Mononuclear cell (primary cell): ENCODE results near the gene REXO5. TPM values are rescaled to one million over a fixed set of nuclear protein-coding genes. Genes with fewer than 3 reads are reported as not detected.

ENCODE experiments used
- H3K27me3 ChIP-seq: 2 replicates; pipeline ENCODE4 v1.6.0; 2011; ENCODE audit warnings: low read length, control low read depth; ENCODE audit not compliant: insufficient read depth
- H3K4me1 ChIP-seq: 2 replicates; pipeline ENCODE4 v1.5.1; 2011; ENCODE audit warnings: mild to moderate bottlenecking, low read length, control low read depth; ENCODE audit not compliant: insufficient read depth
- H3K4me3 ChIP-seq: 2 replicates; pipeline ENCODE4 v1.5.1; 2011; ENCODE audit warnings: mild to moderate bottlenecking, low read length, moderate library complexity
- H3K9me3 ChIP-seq: 2 replicates; pipeline ENCODE4 v1.5.1; 2011; ENCODE audit warnings: low read depth, mild to moderate bottlenecking, control low read depth, low read length
- total RNA-seq: library from RNA; depleted of rRNA; stranded (reverse); fragments of >200 nt; gene quantifications from one replicate; pipeline ENCODE4 v1.2.3, GENCODE V29; 2012

REXO5 gene
- total RNA-seq, 1 donor, result 0.94 TPM

DNA sequence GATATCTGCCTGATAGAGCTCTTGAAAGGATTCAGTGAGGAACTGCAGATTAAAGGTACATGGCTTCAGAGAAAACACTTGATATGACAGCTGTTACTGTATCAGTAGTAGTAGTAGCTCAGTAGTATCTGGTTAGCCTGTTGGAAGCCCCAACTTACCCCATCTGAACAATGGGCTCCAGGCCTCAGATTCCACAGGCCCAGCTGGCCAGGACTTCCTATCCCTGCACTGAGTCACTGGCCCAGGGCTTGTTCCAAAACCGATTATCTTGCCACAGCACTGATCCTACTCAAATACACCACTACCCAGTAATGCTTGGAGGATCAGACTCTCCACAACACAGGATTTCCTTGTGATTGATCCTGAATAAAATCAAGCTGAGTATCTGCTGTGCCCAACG, 61.3 kb downstream of the REXO5 start:
- Histone ChIP-seq H3K4me3 (no peak overlapping the region), H3K9me3 (no peaks in the 10 kb centered on the region), H3K4me1 (peaks cover 7% of the 10 kb centered on the region), H3K27me3 (no peaks in the 10 kb centered on the region)

DNA sequence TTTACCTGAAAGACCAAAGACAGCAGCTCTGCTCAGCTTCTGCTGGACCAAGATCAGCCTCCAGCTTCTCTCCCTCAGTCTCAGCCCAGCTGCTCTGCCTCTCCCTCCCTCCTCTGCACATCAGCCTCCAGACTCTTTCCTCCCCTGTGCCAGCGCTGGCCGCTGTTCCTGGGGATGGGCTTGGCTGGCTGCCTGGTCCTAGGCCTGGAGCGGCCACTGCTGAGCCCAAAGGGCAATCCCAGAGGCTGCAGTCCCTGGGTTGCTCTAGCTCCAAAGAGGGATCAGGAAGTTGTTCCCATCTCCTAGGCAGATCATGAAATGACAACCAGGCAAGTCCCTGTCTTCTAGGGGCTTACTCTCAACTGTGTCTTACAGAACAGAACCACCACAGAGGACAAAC, 62.6 kb downstream of the REXO5 start:
- H3K9me3 ChIP-seq, result no peaks in the 10 kb centered on the region
- no peak overlapping the region for H3K4me3 ChIP-seq
- no peaks in the 10 kb centered on the region for H3K27me3 ChIP-seq
- H3K4me1 ChIP-seq, result peaks cover 14% of the 10 kb centered on the region

DNA sequence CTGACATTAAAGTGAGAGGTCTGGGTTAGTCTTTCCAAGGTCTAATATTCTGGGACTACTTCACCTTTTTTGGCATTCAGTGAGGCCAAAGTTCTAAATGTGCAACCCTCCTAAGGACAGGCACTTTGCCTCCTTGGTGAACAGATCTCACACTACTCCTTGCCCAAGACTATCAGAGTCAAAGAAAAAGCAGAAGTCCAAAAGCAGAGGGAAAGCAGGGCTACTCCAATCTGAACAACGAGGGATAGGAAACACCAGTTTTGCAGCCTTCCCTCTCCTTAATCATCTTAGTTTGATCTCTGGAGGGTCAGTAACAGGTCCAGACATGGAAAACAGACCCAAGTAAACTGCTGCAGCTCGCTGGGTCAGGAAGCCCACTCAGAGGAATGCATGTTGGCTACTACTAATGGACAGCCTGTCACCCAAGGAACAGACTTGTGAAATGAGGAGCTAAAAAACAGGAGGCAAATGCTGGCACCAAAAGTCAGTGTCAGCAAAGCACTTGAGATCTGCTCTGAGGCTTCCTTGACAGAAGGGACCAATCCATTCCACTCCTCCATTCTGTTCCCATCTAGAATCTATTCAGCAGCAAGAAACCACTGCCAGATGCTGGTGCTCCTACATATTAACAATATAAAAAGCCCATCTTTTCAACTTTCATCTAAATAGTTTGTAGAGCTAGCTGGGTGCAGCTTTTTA, 63.9 kb downstream of the REXO5 start:
- Histone ChIP-seq H3K9me3 (no peaks in the 10 kb centered on the region), H3K27me3 (no peaks in the 10 kb centered on the region), H3K4me3 (no peak overlapping the region), H3K4me1 (peaks cover 28% of the 10 kb centered on the region)

DNA sequence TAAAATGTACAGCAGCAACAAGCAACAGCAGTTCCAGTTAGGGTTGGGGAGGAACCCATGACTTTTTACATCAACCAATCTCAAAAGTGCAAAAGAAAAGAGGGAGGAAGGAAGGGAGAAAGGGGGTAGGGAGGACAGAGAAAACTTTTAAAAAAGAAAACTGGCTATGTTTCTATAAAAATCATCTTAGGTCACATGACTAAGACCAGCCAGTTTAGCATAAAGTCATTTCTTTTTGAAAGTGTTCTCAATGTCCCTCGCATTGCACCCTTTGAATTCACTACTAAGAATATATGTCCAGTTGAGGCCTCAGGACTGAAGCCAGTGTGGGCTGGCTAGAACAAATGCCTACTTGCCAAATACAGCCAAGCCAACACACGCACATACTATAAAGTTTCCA, 64.9 kb downstream of the REXO5 start:
- Histone ChIP-seq H3K27me3 (no peaks in the 10 kb centered on the region), H3K4me3 (no peak overlapping the region), H3K9me3 (no peaks in the 10 kb centered on the region), H3K4me1 (peaks cover 29% of the 10 kb centered on the region)

DNA sequence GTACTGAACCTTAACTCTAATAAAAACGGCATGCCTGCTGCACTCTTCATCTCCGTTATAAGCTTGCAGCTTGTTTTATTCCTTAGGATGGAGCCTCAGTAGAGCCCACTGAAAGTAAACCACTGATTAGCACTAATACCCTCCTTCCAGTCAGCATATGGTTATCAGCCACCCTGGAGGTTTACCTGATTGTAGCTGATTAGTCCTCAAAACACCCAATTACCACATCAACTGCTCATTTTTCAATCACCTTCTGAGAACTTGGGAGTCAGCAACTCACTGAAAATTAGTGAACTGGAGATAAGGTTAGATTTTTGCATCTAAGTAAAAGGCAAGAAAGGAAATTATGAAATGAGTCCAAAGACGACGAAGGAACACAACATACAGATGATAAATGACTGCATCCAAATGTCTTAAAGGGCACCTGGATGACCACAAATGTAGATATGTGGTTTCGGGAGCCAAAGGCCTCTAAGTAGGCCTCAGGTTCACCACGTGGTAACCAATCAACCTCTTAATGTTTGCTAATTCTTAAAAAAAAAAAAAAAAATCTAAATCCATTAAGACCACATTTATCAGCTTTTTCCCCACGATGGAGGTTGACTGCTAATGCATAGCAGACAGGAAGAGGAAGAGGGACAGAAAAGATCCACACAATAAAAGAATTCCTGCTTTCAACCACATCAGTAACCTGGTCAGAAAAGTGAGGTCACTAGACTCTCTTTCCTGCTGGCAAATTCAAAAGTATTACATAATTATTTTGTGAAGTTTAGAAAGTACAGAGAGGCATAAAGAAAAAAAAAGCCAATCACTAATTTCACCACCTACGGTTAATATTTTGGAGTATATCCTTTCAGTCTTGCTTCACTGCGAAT, 65.9 kb downstream of the REXO5 start:
- H3K27me3 ChIP-seq, result no peaks in the 10 kb centered on the region
- peaks cover 29% of the 10 kb centered on the region for H3K4me1 ChIP-seq
- H3K9me3 ChIP-seq, result no peaks in the 10 kb centered on the region
- H3K4me3 ChIP-seq, result no peak overlapping the region

DNA sequence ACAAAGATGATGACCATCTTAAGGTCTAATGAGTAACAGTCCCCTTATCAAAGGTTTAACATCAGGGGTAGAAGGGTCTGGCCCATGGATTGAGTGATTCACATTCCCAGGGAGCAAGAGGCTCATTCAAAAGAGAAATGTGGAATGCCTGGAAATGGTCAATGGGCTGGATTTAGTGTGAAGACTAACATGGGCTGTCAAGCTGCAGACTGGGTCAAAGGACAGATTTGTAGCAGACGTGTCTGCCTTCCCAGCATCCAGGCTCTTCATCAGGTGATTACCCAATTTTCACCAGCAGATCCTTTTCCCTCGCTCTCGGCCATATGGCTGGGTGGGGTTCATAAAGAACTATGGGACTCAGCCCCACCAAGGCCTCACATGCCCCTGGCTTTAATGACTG, 67.0 kb downstream of the REXO5 start:
- no peak overlapping the region for H3K4me3 ChIP-seq
- H3K9me3 ChIP-seq, result no peaks in the 10 kb centered on the region
- H3K4me1 ChIP-seq, result peaks cover 29% of the 10 kb centered on the region
- H3K27me3 ChIP-seq, result no peaks in the 10 kb centered on the region

DNA sequence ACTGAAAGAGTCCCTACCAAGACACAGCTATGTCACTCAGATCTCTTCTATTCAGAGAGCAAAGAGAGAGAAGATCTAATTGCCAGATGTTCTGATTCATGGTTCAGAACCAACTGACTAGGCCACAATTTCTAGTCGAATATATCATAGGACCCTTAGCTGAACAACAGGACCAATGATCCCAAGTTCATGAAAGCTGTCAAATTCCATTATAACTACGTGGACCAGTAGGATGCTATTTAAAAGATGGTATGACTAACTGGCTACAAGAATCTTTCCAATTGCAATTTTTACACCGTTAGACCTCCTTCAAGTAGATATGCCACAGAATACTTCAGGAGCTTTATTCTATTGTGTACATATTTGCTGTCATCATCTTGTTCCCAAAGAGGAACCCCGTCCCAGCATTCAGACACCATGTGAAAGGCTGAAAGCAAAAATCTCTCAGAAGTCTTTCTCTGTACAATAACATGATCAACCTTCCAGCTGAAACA, 67.8 kb downstream of the REXO5 start:
- Histone ChIP-seq H3K4me3 (no peak overlapping the region), H3K27me3 (no peaks in the 10 kb centered on the region), H3K9me3 (no peaks in the 10 kb centered on the region), H3K4me1 (peaks cover 34% of the 10 kb centered on the region)

DNA sequence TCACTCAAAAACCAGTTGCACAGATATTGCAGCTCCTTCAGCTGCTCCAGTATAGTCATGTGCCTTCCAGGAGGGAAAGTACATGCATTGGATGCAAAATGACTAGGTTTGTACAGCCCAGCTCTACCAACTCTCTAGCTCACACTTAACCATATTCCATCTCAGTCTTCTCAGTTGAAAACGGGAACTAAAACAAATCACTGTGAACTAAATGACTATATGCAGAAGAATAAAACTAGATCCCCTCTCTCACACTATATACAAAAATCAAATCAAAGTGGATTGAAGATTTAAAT, 69.0 kb downstream of the REXO5 start:
- Histone ChIP-seq H3K27me3 (no peaks in the 10 kb centered on the region), H3K4me3 (no peak overlapping the region), H3K9me3 (no peaks in the 10 kb centered on the region), H3K4me1 (peaks cover 36% of the 10 kb centered on the region)

DNA sequence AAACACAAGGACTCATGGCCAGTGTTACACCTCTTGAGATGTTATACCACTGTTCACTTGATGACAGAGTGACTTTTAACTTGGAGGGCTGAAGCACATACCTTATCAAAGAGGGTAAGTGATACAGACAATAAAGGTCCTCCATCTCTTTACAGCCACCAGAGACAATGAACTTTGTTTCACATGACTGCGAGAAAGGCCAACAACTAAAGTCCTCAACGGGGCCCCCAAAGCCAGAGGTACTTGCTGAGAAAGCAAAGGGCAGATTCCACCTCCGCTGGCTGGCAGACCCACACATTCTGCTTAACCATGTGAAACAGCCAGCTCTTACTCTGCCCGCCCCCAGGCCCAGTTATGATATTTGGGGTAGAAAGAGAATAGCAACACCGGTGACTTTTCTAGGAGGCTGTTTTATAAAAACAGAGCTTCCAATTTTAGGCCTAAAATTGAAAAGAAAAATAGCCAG, 72.4 kb downstream of the REXO5 start:
- Histone ChIP-seq H3K27me3 (no peaks in the 10 kb centered on the region), H3K9me3 (no peaks in the 10 kb centered on the region), H3K4me1 (peaks cover 36% of the 10 kb centered on the region), H3K4me3 (no peak overlapping the region)

DNA sequence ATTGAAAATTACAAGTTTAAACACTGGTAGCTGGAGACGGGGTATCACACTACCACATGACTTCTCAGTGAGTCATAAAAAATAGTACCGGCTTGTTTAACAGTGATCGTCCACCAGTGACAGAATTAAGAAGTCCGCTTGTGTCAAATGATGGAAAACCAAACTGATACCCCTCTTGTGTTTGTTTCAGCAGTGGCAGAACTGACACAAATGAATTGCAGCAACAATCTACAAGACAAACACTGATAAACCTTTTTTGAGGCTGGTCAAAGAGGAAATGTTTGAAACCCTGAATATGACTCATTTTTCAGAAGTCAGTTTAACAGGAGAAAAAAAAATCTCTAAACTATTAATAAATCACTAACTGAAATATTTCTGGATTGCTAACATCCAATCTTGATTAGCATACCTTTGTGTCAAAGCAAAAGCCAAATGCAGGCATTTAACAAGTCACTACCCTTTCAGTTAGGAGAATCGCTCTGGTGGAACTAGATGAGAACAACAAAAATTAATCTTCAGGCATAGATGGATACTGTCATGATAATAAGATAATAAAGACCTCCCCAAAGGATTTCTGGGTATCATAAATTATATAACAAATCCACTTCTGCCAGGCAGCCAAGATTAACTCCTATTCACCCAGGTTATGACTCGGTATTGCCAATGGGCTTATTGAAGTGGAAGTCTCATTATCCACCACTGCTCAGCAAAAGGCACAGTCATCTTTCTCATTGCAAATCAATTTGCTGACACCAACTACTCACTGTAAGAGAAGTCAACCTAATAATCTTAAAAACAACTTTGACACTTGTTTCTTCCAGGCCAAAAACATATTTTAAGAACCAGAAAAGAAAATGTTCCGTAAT, 73.1 kb downstream of the REXO5 start:
- Histone ChIP-seq H3K4me1 (peaks cover 34% of the 10 kb centered on the region), H3K4me3 (no peak overlapping the region), H3K9me3 (no peaks in the 10 kb centered on the region), H3K27me3 (no peaks in the 10 kb centered on the region)

DNA sequence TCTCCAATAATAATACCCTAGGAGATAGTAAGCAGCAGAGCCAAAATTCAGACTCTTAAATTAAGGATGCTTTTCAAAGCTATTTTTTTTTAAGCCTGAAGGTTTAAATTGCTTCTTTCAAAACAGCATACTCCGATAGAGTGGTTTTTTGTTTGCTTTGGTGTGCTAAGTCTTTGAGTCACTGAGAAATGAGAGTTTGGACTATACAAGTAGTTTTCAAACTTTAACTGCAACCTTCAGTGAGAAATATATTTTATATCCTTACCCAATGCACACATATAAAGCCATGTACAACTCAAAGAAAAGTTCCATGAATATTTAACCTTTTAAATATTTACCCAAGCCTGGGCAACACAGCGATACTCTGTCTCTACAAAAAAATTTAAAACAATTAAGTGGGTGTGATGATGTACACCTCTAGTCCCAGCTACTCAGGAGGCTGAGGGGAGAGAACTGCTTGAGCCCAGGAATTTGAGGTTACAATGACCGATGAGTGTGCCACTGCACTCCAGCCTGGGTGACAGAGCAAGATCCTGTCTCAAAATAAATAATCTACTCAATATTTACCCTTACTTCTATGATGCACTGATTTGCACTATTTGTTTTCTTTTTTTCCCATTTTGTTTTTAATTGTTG, 74.7 kb downstream of the REXO5 start:
- no peak overlapping the region for H3K4me3 ChIP-seq
- H3K27me3 ChIP-seq, result no peaks in the 10 kb centered on the region
- no peaks in the 10 kb centered on the region for H3K9me3 ChIP-seq
- H3K4me1 ChIP-seq, result peaks cover 26% of the 10 kb centered on the region

DNA sequence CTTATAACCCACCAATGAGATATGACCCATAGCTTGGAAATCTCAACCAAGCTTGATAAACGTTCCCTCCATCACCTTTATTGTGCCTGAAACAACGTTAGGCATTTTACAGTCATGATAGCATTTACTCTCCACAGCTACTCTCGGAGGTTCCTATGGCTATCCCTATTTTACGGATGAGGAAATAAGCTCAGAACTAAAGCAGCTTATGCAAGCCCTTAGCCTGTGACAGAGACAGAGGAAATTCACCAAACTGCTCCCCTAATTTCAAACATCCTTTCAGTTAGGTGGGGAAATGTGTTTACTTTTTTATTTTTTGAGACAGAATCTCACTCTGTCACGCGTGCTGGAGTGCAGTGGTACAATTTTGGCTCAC, 75.2 kb downstream of the REXO5 start:
- Histone ChIP-seq H3K4me3 (no peak overlapping the region), H3K4me1 (peaks cover 26% of the 10 kb centered on the region), H3K27me3 (no peaks in the 10 kb centered on the region), H3K9me3 (no peaks in the 10 kb centered on the region)

DNA sequence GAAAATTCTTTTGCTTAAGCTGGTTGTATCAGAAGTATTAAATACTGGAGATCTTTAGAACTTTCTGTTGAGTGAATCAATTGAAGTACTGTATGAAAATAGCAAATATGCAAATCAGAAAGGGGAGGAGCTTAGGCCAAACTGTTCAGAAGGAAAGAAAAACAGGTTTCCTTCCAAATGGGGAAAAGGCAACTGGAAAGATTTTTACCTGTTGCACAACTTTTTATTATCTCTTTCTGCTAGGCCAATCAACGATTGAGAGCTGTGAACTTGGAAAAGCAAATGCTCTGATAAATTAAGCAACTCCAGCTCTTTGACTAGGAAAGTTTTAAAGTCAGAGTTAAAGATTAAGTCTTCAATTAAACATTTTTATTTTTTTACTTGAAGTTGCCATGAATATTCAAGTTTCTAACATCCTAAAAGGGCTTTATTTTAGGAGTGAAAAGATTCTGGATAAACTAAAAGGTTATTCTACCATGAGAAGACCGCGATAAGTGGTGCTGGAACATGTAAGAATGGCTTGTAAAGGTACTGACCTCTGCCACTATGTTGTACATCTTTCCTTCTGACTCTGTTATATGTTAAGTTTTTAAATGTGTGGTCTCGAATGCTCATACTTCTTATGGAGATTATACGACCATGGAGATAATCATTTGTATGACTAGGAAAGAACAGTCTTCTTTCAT, 77.4 kb downstream of the REXO5 start:
- Histone ChIP-seq H3K27me3 (no peaks in the 10 kb centered on the region), H3K4me1 (peaks cover 26% of the 10 kb centered on the region), H3K9me3 (no peaks in the 10 kb centered on the region), H3K4me3 (no peak overlapping the region)

DNA sequence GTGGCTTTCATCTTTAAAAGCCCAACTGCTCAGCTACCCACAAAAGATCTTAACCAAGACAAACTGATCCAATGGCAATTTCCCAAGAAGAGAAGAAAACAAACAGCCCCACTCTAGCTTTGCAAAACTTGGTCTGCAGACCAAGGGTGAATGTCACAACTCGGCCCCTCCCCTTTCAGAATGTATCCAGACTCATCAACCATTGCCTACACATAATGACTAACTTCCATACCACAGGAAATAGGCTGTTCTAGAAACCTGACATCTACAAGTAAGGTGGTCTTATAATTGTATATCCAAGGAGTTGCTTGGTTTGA, 77.9 kb downstream of the REXO5 start:
- Histone ChIP-seq H3K27me3 (no peaks in the 10 kb centered on the region), H3K4me3 (no peak overlapping the region), H3K9me3 (no peaks in the 10 kb centered on the region), H3K4me1 (peaks cover 21% of the 10 kb centered on the region)
